Activated T-helper 17 cell treated with anti-CD3 and anti-CD28 coated beads, Interleukin-2, amount 50 U/mL, for 72 hours (primary cell): Measurements from ENCODE around the gene FYN. TPM values are rescaled to one million over a fixed set of nuclear protein-coding genes. Genes with fewer than 3 reads are reported as not detected.

Source experiments
- ATAC-seq: fragments of 150-1000 bp; cut with Tn5 transposase; replicated peaks from 2 replicates; pipeline ENCODE4 v1.10.0; 2021; ENCODE audit warnings: mild to moderate bottlenecking, moderate library complexity
- H3K27ac Mint-ChIP-seq: one replicate; pipeline ENCODE4 v1.8.0; 2022; ENCODE audit warnings: mixed read lengths
- H3K27me3 Mint-ChIP-seq: one replicate; pipeline ENCODE4 v1.8.0; 2022; ENCODE audit warnings: mixed read lengths
- H3K36me3 Mint-ChIP-seq: one replicate; pipeline ENCODE4 v1.8.0; 2022; ENCODE audit warnings: low read depth, mild to moderate bottlenecking, mixed read lengths
- H3K4me1 Mint-ChIP-seq: one replicate; pipeline ENCODE4 v1.8.0; 2022; ENCODE audit warnings: mixed read lengths
- H3K4me3 Mint-ChIP-seq: one replicate; pipeline ENCODE4 v1.8.0; 2022; ENCODE audit warnings: mild to moderate bottlenecking, mixed read lengths
- H3K9me3 Mint-ChIP-seq: one replicate; pipeline ENCODE4 v1.8.0; 2022; ENCODE audit warnings: mixed read lengths
- total RNA-seq, 2 donors: library from RNA; stranded (reverse); gene quantifications; one replicate each; pipeline ENCODE4 v1.2.3, GENCODE V29; 2022

Gene FYN
- total RNA-seq, 2 donors from 2014 or later: 139 to 326 TPM

DNA sequence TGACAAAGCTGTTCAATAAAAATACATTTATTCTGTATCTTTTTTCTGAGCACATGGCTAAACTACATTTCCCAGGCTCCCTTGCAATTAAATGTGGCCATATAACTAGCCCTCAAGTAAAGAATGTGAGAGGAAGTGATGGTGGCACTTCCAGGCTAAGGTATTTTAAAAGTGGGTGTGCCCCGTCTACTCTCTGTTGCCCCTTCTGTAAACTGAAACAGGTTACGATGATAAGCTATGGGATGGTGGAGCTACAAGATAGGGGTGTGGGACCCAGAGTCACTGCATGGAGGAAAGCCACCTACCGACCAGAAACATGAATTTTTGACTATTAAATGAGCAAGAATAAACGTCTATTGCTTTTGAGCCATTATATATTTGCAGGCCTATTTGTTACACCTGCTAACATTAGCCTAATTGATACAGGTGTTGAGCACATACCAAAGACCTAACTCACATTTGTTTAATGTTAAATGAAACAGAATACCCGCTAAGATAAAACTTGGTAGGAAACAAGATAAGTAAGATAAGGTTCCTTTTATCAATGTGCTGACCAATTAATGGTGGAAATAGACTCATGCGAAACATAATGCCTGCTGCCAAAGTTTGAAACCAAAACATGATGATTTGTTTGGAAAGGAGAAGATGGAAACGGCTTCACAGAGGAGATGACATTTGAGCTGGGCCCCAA, 3.1 kb downstream of the FYN start:
- no peaks in the 10 kb centered on the region for H3K9me3 Mint-ChIP-seq
- ATAC-seq: no peak
- peak overlapping the region; percentile 95 for H3K27ac Mint-ChIP-seq
- H3K4me3 Mint-ChIP-seq: peak overlapping the region; percentile 82
- peaks cover 76% of the 10 kb centered on the region for H3K36me3 Mint-ChIP-seq
- peaks cover 37% of the 10 kb centered on the region for H3K4me1 Mint-ChIP-seq
- no peaks in the 10 kb centered on the region for H3K27me3 Mint-ChIP-seq

- Mint-ChIP-seq H3K9me3 (no peaks in the 10 kb centered on the region), H3K4me1 (peaks cover 61% of the 10 kb centered on the region), H3K4me3 (peak overlapping the region; percentile 82), H3K27ac (peak overlapping the region; percentile 95), H3K27me3 (no peaks in the 10 kb centered on the region), H3K36me3 (peaks cover 98% of the 10 kb centered on the region)
- ATAC-seq: no peak
These were observed 6.4 kb downstream of the FYN start for GRCh38 chr6:111866857-111867256.

GRCh38 chr6:111865909-111866546, 7.2 kb downstream of the FYN start:
- peak overlapping the region; percentile 82 for H3K4me3 Mint-ChIP-seq
- H3K27ac Mint-ChIP-seq: peak overlapping the region; percentile 95
- H3K36me3 Mint-ChIP-seq: peaks cover 98% of the 10 kb centered on the region
- peak; percentile 16 for ATAC-seq
- H3K9me3 Mint-ChIP-seq: no peaks in the 10 kb centered on the region
- no peaks in the 10 kb centered on the region for H3K27me3 Mint-ChIP-seq
- H3K4me1 Mint-ChIP-seq: peaks cover 69% of the 10 kb centered on the region

DNA sequence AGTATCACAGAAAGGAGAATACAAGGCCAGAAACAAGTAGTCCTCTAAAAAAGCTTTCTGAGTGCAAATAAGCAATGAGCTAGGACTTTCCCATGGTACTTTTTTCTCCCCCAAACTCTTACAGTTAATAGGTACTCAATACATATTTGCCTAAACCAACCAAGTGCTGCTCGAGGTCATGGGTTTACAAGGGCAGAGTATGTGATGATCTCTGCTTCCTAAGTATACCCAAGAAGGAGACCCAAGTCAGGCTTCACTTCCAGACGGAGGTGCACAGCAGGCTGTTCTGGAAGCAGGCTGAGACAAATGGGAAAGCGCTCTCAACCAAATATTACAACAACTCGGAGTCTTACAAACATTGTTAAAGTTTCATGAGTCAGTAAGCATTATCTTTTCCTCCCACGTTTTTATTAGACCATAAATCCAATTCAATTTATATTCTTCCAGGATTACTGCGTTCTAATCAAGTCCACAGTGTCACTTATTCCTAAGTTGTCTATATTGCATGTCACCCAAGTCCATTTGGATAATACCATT, 8.1 kb downstream of the FYN start:
- H3K4me1 Mint-ChIP-seq: peaks cover 76% of the 10 kb centered on the region
- H3K27me3 Mint-ChIP-seq: no peaks in the 10 kb centered on the region
- no peaks in the 10 kb centered on the region for H3K9me3 Mint-ChIP-seq
- H3K36me3 Mint-ChIP-seq: peaks cover 98% of the 10 kb centered on the region
- ATAC-seq: no peak
- H3K4me3 Mint-ChIP-seq: peak overlapping the region; percentile 82
- peak overlapping the region; percentile 95 for H3K27ac Mint-ChIP-seq

GRCh38 chr6:111864138-111865048, 8.9 kb downstream of the FYN start:
- Mint-ChIP-seq H3K4me3 (peak overlapping the region; percentile 82), H3K27me3 (no peaks in the 10 kb centered on the region), H3K27ac (peak overlapping the region; percentile 95), H3K36me3 (peaks cover 98% of the 10 kb centered on the region), H3K4me1 (peaks cover 80% of the 10 kb centered on the region), H3K9me3 (no peaks in the 10 kb centered on the region)
- peak; percentile 37 for ATAC-seq

GRCh38 chr6:111862741-111863140, 10.5 kb downstream of the FYN start:
- Mint-ChIP-seq H3K9me3 (no peaks in the 10 kb centered on the region), H3K36me3 (peaks cover 97% of the 10 kb centered on the region), H3K4me1 (peaks cover 89% of the 10 kb centered on the region), H3K4me3 (peak overlapping the region; percentile 82), H3K27ac (peak overlapping the region; percentile 95), H3K27me3 (no peaks in the 10 kb centered on the region)
- ATAC-seq: no peak

GRCh38 chr6:111862314-111862713, 10.9 kb downstream of the FYN start:
- Mint-ChIP-seq H3K27me3 (no peaks in the 10 kb centered on the region), H3K4me1 (peaks cover 89% of the 10 kb centered on the region), H3K9me3 (no peaks in the 10 kb centered on the region), H3K27ac (peak overlapping the region; percentile 95), H3K4me3 (peak overlapping the region; percentile 82), H3K36me3 (peaks cover 93% of the 10 kb centered on the region)
- no peak for ATAC-seq

DNA sequence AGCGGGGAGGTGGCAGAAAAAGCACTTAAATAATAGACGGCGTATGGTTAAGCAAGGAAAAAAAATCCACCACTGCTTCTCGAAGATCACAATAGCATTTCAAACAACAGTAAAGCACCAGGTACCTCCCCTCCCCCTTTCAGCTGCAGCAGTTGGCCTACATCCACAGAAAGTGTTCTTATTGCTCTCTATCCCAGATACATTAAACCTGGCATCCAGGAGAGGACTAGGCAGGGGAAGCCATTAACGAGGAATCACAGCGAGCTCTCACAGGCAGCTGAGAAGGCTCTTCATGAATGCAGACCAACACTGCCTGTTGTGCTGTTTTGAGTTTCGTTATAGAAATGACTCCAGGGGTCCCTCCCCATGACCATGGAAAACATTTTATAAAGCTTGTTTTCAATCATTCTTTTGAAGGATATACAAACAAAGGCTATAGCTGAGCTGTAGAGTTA, 11.8 kb downstream of the FYN start:
- peak overlapping the region; percentile 82 for H3K4me3 Mint-ChIP-seq
- H3K4me1 Mint-ChIP-seq: peaks cover 89% of the 10 kb centered on the region
- H3K36me3 Mint-ChIP-seq: peaks cover 93% of the 10 kb centered on the region
- H3K27me3 Mint-ChIP-seq: no peaks in the 10 kb centered on the region
- peak; percentile 54 for ATAC-seq
- H3K9me3 Mint-ChIP-seq: no peaks in the 10 kb centered on the region
- H3K27ac Mint-ChIP-seq: peak overlapping the region; percentile 95

- no peak for ATAC-seq
- H3K9me3 Mint-ChIP-seq: no peaks in the 10 kb centered on the region
- H3K4me3 Mint-ChIP-seq: peak overlapping the region; percentile 82
- H3K36me3 Mint-ChIP-seq: peaks cover 92% of the 10 kb centered on the region
- H3K27ac Mint-ChIP-seq: peak overlapping the region; percentile 95
- peaks cover 70% of the 10 kb centered on the region for H3K4me1 Mint-ChIP-seq
- no peaks in the 10 kb centered on the region for H3K27me3 Mint-ChIP-seq
These were observed 14.9 kb downstream of the FYN start for GRCh38 chr6:111858347-111858746.

GRCh38 chr6:111857674-111858337, 15.4 kb downstream of the FYN start:
- H3K9me3 Mint-ChIP-seq: no peaks in the 10 kb centered on the region
- H3K27me3 Mint-ChIP-seq: no peaks in the 10 kb centered on the region
- peak; percentile 11 for ATAC-seq
- H3K4me3 Mint-ChIP-seq: peak overlapping the region; percentile 82
- peaks cover 92% of the 10 kb centered on the region for H3K36me3 Mint-ChIP-seq
- H3K4me1 Mint-ChIP-seq: peaks cover 73% of the 10 kb centered on the region
- H3K27ac Mint-ChIP-seq: peak overlapping the region; percentile 95

DNA sequence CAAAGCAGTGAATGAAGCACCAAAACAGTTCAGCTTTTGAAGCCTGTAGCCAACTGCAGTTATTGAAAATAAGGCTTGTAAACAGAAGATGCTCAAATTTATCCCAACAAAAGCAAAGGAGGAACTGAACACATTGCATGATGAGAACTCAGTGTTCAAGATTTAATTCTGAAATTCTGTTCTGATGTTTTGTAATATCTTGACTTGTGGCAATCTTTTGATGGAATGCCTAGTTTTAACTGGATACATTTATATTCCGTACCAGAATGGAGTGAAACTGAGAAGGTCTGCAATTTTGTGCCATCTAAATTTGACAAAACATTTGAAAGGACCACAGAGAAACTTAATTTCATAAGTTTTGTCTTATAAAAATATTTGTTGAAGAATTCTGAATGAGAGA, 17.5 kb downstream of the FYN start:
- Mint-ChIP-seq H3K4me1 (peaks cover 73% of the 10 kb centered on the region), H3K4me3 (peak overlapping the region; percentile 82), H3K27me3 (no peaks in the 10 kb centered on the region), H3K9me3 (no peaks in the 10 kb centered on the region), H3K36me3 (peaks cover 92% of the 10 kb centered on the region), H3K27ac (peak overlapping the region; percentile 12)
- no peak for ATAC-seq

DNA sequence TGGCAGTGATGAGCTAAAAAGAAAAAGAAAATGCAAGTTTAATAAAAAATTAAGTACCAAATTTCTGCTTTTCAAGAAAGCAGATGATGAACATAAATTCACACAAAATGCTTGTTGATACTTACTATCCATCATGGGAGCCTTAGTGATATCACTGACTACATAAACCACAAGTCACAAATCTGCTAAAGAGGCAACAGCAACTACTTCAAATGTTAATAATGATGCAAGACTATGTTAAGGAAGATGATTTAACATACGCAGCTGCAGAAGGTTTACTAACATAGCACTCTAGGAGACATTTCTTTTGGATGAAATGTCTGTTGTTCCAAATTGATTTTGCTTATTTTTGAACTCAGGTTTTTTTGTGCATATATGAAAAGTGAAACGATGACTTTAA, 18.6 kb downstream of the FYN start:
- no peak overlapping the region for H3K27ac Mint-ChIP-seq
- peaks cover 92% of the 10 kb centered on the region for H3K36me3 Mint-ChIP-seq
- no peaks in the 10 kb centered on the region for H3K27me3 Mint-ChIP-seq
- no peak for ATAC-seq
- H3K4me1 Mint-ChIP-seq: peaks cover 73% of the 10 kb centered on the region
- no peaks in the 10 kb centered on the region for H3K9me3 Mint-ChIP-seq
- peak overlapping the region; percentile 79 for H3K4me3 Mint-ChIP-seq

GRCh38 chr6:111852725-111853124, 20.5 kb downstream of the FYN start:
- Mint-ChIP-seq H3K4me3 (peak overlapping the region; percentile 79), H3K27me3 (no peaks in the 10 kb centered on the region), H3K36me3 (peaks cover 82% of the 10 kb centered on the region), H3K27ac (peak overlapping the region; percentile 78), H3K9me3 (no peaks in the 10 kb centered on the region), H3K4me1 (peaks cover 70% of the 10 kb centered on the region)
- ATAC-seq: no peak
